ENCODE results near the gene TFF3. TPM values are rescaled to one million over a fixed set of nuclear protein-coding genes. Genes with fewer than 3 reads are reported as not detected.

TFF3 gene
- total RNA-seq, 2 donors from 2014 or later, result 5.5 TPM; not detected in 1

GRCh38 chr21:42324896-42325295 is 9.7 kb upstream of the TFF3 start:
- no peaks in the 10 kb centered on the region for H3K27me3 Mint-ChIP-seq (ENCODE audit: insufficient read depth)
- Histone ChIP-seq H3K27ac (ENCODE audit: low read depth, low read length) (no peak overlapping the region), H3K27me3 (ENCODE audit: control insufficient read depth, insufficient read depth, low read length, poor library complexity, severe bottlenecking) (no peaks in the 10 kb centered on the region), H3K36me3 (ENCODE audit: control insufficient read depth, insufficient read depth, low read length) (no peaks in the 10 kb centered on the region), H3K9me3 (ENCODE audit: control insufficient read depth, low read length) (peaks cover 2% of the 10 kb centered on the region), H3K4me1 (ENCODE audit: control insufficient read depth, insufficient read depth, low read length) (no peaks in the 10 kb centered on the region), H3K9ac (ENCODE audit: extremely low read depth, low read length, poor library complexity, severe bottlenecking) (no peak overlapping the region), H3K4me3 (ENCODE audit: low read length) (no peak overlapping the region)
- peaks cover 12% of the 10 kb centered on the region for H3K9me3 Mint-ChIP-seq
- peaks cover 6% of the 10 kb centered on the region for H3K36me3 Mint-ChIP-seq (ENCODE audit: low read depth)
- no peaks in the 10 kb centered on the region for H3K4me1 Mint-ChIP-seq
- no peak for TF ChIP-seq CTCF (conservative IDR thresholded peaks at IDR 0.05)
- DNase-seq, result peak; percentile 13
- WGBS, 2 experiments (ENCODE audit: insufficient coverage in 1 of 2, insufficient read length in 1 of 2), result 85 to 95% methylated on average over 4 to 6 of the region's 6 CpGs
- H3K4me3 Mint-ChIP-seq, result no peak overlapping the region
- no peak overlapping the region for H3K27ac Mint-ChIP-seq

GRCh38 chr21:42321845-42322244 is 6.6 kb upstream of the TFF3 start:
- Mint-ChIP-seq H3K4me3 (no peak overlapping the region), H3K27me3 (ENCODE audit: insufficient read depth) (no peaks in the 10 kb centered on the region), H3K4me1 (peaks cover 8% of the 10 kb centered on the region), H3K9me3 (peaks cover 2% of the 10 kb centered on the region), H3K36me3 (ENCODE audit: low read depth) (no peaks in the 10 kb centered on the region), H3K27ac (no peak overlapping the region)
- Histone ChIP-seq H3K27me3 (ENCODE audit: control insufficient read depth, insufficient read depth, low read length, poor library complexity, severe bottlenecking) (no peaks in the 10 kb centered on the region), H3K9ac (ENCODE audit: extremely low read depth, low read length, poor library complexity, severe bottlenecking) (no peak overlapping the region), H3K4me3 (ENCODE audit: low read length) (no peak overlapping the region), H3K27ac (ENCODE audit: low read depth, low read length) (no peak overlapping the region), H3K4me1 (ENCODE audit: control insufficient read depth, insufficient read depth, low read length) (peaks cover 3% of the 10 kb centered on the region), H3K36me3 (ENCODE audit: control insufficient read depth, insufficient read depth, low read length) (no peaks in the 10 kb centered on the region), H3K9me3 (ENCODE audit: control insufficient read depth, low read length) (no peaks in the 10 kb centered on the region)
- DNase-seq, result peak; percentile 15
- WGBS, 2 experiments (ENCODE audit: insufficient coverage in 1 of 2, insufficient read length in 1 of 2), result 92 to 96% methylated on average over 3 to 4 of the region's 4 CpGs
- TF ChIP-seq CTCF (conservative IDR thresholded peaks at IDR 0.05), result no peak

- Histone ChIP-seq H3K27ac (ENCODE audit: low read depth, low read length) (no peak overlapping the region), H3K4me3 (ENCODE audit: low read length) (no peak overlapping the region), H3K9ac (ENCODE audit: extremely low read depth, low read length, poor library complexity, severe bottlenecking) (no peak overlapping the region), H3K4me1 (ENCODE audit: control insufficient read depth, insufficient read depth, low read length) (peaks cover 3% of the 10 kb centered on the region), H3K27me3 (ENCODE audit: control insufficient read depth, insufficient read depth, low read length, poor library complexity, severe bottlenecking) (no peaks in the 10 kb centered on the region), H3K36me3 (ENCODE audit: control insufficient read depth, insufficient read depth, low read length) (no peaks in the 10 kb centered on the region), H3K9me3 (ENCODE audit: control insufficient read depth, low read length) (no peaks in the 10 kb centered on the region)
- H3K9me3 Mint-ChIP-seq, result peaks cover 2% of the 10 kb centered on the region
- peaks cover 12% of the 10 kb centered on the region for H3K4me1 Mint-ChIP-seq
- 96 to 100% methylated on average over 5 to 10 of the region's 10 CpGs for WGBS, 2 experiments (ENCODE audit: insufficient coverage in 1 of 2, insufficient read length in 1 of 2)
- peak; percentile 32 for DNase-seq
- no peaks in the 10 kb centered on the region for H3K36me3 Mint-ChIP-seq (ENCODE audit: low read depth)
- no peak for TF ChIP-seq CTCF (conservative IDR thresholded peaks at IDR 0.05)
- no peak overlapping the region for H3K4me3 Mint-ChIP-seq
- H3K27me3 Mint-ChIP-seq (ENCODE audit: insufficient read depth), result no peaks in the 10 kb centered on the region
- H3K27ac Mint-ChIP-seq, result no peak overlapping the region
These were observed 6.0 kb upstream of the TFF3 start for GRCh38 chr21:42321231-42321630.
